NCI-H510A (cell line): ENCODE data around the gene FBXW11.
"Not testable (repeated sequence)": the region's sequence is repeated elsewhere in the genome, so short reads cannot be mapped to it uniquely, and the experiment has no call there.

ENCODE experiments used
- DNase-seq: peaks from one replicate; lab custom pipeline; 2025; lab: John Stamatoyannopoulos, UW

The FBXW11 gene

DNA sequence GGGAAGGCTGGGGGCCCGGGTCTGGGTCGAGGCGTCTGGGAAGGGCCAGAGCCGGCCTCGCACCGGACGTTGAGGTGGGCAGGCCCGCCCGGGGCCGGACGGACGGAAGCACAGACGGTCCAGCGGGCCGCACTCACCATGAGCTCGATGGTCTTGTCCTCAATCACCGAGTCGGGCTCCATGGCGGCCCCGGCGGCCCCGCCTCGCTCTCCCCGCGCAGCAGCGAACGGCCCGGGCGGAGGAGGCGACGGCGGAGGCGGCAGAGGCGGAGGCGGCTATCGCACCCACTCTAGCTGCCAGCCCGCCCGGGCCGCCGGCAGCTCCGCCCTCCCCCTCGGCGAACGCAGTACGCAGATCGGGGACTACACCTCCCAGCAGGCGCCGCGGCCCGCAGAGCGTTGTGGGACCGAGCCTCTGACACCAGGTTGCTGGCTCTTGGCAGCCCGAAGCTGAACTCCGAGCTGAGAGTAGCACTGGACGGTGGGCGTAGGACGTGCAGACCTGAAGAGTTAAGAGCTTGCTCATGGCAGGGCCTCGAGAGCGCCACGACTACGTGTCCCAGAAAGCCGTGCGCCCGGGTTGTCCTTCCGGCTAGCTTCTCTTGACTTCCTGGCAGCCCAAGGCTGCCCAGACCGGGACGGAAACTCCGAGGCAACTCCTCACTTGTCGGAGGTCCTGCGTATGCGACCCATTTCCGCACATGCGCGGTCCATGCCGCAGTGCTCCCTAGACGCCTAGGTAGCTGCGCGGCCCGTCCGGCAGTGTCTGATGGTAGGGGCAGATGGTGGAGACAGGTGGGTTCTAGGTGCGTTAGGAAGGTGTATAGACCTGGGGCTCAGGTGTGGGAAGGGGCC is at the start of gene FBXW11:
Gene FBXW11 (minus strand): TSS at position 318 of the 854 bp plus-strand sequence. CDS start 136 bp downstream, at position 182.
- peak; percentile 86 for DNase-seq

DNA sequence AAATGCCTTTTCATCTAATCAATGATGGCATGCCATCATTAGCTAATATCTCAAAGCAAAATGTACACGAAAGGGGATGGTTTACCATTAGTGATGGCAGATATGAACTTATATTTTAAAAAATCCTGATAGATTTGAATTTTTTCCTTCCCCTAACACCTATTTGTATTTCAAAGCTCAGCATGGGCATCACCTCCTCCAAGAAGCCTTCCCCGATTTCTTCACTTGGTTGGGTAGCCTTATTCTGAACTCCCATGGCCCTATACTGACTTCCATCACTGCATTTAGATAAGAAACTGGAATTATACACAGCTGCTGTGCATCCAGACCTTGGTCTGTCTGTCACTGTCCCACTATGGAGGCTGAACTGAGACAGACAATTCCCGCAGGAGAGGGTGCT is 49.6 kb upstream of the FBXW11 start:
- no peak for DNase-seq

DNA sequence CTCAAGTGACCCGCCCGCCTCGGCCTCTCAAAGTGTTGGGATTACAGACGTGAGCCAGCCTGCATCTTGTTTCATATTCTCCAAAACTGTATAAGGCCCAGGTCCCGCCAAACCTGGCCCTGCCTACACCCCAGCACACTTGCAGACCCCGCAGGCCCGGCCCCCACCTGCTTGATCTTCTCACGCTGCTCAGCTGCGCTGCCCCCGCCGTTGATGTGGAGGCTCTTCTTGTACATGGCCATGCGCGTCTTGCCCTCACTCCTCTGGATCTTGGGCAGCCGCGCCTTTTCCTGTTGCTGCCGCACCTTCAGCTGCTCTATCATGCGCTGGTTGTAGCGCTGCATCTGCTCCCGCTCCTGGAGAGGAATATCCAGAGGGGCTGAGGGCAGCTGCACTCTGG is 49.0 kb upstream of the FBXW11 start:
- no peak for DNase-seq

DNA sequence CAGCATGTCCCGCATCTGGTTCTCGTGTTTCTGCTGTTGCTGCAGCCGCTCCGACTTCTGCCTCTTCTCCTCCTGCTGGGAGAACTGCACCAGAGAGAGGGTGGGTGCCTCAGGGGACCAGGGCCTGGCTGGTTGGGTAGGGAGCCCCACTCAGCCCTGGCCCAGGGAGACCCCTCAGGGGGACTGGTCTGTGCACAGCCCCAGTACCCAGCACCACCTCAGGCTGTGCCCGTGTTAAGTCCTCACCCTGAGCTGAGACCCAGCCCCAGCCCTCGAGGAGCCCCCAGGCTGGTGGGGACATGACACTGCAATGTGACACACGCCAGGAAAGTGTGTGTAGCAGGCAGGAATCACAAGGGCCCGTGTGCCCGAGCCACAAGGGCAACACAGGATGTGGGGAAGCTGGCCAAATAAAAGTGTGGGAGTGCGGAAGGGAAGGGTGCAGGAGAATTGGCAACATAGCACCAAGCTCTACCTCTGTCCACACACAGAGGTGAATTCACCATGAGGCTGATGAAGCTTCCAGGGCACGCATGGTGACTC is 48.2 kb upstream of the FBXW11 start:
- no peak for DNase-seq

DNA sequence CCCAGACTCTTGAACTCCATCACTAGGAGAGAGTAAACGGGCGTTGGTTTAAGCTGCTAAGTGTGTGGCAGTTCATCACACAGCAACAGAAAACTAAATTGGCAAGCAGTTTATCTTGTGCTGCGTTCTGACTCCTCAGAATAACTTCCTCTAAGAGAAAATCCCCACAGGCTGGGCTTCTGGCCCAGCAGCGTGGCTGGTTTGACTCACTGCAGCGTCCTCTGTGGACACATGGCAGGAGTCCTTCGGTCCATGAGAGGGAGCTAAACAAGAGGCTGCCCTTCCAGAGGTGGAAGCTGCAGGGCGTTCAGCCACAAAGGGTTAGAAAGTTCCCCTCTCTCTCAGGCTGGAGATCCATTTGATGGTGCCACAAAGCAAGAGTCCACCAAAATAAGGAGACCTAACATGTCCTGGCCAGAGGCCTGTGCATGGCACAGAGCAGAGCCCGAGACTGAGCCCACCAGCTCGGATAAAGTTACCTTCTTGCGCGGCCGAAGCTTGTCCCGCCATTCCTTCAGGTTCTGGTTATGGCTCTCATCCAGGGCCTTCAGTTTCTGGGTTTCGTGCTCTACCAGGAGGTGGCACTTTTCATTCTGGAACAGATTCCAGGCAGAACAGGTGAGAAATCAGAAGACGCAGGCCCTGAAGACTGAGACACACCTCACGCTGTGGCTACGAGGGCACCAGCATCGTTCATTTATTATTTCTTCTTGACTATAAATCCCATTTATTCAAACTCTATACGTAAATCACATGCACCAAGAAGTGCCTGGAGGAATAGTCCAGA is 46.2 kb upstream of the FBXW11 start:
- DNase-seq = no peak

DNA sequence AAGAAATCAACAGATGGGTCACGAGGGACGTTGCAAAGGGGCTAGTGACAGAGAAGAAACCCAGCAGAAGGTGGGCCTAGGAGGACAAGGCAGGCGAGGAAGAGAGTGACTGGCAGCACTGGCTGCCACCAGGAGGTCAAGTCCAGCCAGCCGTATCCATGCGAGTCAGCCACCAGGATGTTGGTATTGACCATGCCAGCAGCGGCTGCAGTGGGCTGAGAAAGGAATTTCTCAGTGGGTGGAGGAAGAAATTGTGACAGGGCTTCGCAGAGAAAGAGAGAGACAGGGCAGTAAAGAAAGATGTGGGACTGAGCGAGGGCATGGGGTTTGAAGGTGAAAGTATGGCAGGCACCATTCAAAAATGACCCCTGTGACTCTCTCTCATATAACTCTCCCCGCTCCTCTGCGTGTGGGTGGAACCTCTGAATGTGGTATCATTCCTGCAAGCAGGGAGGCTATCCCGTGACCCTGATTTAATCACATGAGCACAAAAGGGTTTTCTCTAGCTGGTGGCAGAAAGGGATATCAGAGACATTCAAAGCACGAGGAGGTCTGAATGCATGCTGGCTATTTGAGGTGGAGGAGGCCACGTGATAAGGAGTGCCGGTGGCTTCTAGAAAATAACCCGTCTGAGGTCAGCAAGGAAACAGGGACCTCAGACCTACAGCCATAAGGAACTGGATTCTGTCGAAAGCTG is 45.4 kb upstream of the FBXW11 start:
- no peak for DNase-seq

DNA sequence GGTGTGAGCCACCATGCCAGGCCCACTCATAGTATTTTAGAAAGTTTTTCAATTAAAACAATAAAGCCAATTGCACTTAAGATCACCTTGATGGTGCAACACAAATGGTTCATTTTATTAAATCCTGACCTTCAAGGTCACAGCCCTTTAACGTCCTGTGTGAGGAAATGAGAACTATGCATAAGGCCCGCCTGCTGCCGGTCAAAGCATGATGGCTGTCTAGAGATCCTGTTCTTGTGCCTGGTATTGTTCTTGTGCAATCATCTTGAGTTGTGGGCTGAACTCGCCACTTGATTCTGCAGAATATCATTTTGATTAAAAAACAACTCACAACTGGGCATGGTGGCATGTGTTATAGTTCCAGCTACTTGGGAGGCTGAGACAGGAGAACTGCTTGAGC is 43.6 kb upstream of the FBXW11 start:
- no peak for DNase-seq

DNA sequence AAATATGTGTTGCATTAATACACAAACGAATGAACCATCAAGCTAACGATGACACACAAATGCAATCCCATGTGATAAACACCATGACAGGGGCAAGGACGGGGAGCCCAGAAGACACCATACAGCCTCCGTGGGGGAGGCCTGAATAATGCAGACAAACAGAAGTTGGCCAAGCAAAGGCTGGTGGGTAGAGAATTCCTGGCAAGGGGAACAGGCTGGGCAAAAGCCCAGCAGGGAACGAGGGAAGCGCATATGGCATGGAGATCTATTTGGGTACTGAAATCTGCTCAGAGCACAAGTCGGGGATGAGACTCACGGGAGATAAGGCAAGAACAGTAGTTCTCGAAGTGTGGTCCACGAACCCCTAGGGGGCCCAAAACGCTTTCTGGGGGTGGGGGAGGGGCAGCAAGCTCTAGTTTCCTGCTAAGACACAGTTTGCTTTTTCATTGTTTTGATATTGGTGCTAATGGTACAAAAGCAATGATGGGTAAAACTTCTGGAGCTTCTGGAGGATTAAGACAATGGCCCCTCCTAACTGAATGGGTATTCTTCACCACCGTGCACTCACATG is 42.9 kb upstream of the FBXW11 start:
- no peak for DNase-seq

DNA sequence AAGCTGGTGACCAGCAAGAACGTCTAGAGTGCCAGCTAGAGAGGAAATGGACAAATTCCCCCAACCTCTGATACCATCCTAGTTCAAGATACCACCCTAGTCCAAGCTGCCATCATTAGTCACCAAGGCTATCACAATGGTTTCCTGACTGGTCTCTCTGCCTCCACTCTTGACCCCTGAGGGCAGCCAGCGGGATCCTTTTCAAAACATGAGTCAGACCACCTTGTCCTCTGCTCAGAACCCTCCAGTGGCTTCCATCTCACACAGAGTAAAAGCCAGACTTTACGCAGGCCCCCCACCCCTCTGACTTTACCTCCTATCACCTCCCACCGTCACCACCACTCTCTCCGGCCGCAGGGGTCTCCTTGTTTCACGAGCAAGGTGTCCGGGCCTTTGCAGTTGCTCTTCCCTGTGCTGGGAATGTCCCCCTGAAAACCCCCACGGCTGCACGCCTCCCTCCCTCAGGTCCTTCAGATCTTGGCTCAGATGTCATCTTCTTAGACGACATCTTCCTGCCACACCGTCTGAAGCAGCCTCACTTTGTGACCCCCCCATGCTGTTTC is 42.2 kb upstream of the FBXW11 start:
- DNase-seq = no peak

DNA sequence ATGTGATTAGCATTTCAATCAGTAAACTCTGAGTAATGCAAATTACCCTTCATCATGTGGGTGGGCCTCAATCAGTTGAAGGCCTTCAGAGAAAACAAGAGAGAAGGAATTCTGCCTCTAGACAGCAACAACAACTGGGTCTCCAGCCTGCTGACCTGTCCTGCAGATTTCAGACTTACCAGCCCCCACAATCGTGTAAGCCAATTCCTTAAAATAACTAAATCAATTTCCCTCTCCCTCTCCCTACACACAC is 41.7 kb upstream of the FBXW11 start:
- no peak for DNase-seq

DNA sequence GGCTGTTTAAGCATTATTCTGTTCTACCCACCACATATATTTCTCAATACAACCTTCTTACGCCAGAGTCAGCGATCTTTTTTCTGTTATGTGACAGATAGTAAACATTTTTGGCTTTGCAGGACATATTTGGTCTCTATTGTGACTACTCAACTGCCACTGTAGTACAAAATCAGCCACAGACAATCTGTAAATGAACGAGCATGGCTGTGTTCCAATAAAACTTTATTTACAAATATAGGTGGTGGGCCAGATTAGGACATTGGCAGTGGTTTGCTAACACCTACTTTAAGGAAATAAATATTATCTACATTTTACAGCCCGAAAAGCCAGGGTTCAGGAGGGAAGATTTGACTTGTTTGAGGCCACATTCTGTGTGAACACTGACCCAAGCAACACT is 40.2 kb upstream of the FBXW11 start:
- DNase-seq = no peak

DNA sequence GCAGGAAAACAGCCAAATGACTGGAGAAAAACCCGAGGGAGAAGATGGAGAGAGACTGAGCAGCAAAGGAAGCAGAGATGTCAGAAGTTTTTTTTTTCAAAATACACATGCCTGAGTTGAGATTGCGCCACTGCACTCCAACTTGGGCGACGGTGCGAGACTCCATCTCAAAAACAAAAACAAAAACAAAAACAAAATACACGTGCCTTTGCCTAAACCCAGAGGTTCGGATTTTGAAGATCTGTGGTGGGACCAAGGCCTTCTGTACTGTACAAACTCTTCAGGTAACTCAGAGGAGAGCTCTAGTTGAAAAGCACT is 38.8 kb upstream of the FBXW11 start:
- no peak for DNase-seq

DNA sequence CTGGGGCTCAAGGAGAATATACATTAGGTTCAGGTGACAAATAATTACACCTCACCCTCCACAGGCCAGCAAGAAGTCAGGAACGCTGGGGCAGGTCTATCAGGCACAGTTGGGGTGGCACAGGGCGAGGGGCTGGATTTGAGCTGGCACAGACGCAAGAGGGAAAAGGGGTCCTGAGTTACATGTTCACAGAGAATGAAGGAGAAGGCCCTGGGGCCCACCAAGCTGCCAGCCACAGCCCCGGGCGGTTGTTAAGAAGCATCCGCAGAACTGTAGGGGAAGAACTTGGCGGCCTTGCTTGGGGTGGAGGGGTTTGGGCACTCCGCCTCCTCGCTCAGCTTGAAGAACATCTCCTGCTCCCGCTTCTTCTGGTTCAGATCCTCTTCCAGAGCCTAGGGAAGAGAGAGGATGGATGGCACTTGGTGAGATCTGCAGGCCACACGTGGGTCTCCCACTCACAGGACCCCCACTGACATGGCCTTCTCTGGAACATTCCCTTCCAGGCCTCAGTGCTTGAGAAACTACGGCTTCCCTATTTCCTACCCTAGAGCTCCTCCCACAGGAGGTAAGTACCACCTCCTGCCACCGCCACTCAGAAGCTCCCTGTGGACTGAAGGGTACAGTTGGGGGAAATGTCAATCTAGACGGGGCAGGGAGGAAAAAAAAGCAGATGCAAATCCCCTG is 38.3 kb upstream of the FBXW11 start:
- DNase-seq = no peak

DNA sequence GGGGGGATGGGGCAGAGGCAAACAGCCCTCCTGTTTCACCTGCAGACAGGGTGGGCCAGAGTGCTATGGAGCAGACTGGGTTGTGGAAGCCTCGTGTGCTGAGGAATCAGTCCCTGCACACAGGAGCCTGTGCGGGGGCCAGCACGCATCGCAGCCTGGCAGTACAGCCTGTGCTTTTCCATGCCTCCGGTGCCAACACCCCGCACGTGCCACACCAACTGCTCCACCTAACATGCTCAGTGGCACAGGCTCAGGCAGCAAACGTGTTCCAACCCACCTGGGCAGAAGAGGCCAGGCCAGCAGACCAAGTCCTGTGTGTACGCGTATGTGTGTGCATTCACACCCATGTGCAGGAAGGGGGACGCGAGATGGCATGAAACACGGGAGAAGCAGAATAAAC is 37.4 kb upstream of the FBXW11 start:
- DNase-seq = no peak

DNA sequence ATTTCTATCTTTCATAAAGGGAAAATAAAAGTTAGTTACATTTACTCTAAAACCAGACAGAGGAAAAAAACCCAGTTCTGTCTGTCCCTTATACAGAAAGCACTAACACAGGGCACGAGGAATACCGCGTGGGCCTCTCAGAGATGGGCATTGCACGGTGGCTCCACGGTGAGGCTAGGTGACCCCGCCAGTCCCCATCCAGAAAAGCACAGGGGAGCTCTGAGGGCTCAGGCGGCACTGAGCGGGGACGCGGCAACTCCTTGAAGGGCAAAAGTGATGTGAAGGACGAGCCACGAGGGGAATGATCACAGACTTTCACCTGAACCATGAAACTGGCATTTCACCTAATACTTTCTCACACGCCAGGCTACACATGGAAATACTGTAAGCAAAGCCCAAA is 35.7 kb upstream of the FBXW11 start:
- no peak for DNase-seq

DNA sequence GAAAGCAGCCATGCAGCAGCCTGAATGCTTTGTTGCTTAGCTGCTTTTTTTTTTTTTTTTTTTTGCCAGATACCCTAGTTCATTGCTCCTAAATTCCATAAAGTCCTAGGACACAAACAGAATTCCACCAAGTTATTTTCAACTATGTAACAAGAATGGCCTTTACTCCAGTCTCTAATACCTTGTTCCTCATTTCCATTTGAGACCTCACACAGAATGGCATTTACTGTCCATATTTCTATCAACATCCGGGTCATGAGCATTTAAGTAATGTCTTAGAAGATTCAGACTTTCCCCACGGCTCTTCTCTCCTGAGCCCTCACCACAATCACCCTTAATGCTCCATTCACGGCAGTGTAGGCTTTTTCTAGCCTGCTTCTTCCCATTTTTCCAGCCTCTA is 31.7 kb upstream of the FBXW11 start:
- DNase-seq = no peak

DNA sequence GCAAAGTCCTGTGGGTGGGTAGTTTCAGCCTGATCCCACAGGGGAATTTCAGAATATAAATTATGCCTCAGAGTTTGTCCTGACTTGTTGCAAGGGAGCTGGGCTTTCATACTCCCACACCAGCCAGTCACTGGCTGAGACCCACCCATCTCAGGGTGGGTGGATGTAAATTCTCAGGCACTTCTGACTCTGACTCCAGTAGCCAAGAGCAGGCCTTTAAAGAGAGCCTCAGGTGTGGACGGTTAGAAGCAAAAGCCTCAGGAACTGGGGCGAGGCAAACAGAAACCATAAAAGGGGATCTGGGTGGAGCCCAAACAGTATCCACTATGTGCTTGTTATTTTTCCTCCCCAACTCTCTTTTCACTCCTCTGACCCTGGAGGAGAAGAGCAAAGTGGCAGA is 28.6 kb upstream of the FBXW11 start:
- no peak for DNase-seq

DNA sequence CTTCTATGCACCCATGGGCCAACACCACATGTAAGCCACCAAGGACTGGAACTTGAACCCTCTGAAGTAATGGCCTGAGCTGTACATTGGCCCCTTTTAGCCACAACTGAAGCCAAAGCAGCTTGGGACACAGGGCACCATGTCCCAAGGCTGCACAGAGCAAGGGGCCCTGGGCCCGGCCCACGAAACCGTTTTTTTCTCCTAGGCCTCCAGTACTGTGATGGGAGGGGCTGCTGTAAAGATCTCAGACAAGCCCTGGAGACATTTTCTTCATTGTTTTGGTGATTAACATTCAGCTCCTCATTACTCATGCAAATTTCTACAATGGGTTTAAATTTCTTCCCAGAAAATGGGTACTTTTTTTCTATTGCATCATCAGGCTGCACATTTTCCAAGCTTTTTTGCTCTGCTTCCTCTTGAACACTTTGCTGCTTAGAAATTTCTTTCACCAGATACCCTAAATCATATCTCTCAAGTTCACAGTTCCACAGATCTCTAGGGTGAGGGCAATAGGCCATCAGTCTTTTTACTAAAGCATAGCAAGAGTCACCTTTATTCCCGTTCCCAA is 25.5 kb upstream of the FBXW11 start:
- DNase-seq = no peak

DNA sequence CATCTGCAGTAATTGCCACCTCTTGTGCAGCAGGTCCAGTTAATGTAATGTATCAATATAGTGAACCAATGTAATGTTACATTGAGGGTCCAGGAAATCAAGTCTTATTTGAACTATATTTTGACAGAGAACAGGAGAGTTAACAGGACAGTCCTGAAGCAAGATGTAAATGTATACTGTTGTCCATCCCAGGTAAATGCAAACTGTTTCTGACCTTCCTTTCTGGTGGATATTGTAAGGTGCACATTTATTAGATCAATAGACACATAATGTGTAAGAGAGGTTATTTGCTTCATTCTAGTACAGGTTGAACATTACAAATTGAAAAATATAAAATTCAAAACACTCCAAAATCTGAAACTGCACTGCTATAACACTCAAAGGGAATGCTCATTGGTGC is 23.4 kb upstream of the FBXW11 start:
- DNase-seq = no peak

DNA sequence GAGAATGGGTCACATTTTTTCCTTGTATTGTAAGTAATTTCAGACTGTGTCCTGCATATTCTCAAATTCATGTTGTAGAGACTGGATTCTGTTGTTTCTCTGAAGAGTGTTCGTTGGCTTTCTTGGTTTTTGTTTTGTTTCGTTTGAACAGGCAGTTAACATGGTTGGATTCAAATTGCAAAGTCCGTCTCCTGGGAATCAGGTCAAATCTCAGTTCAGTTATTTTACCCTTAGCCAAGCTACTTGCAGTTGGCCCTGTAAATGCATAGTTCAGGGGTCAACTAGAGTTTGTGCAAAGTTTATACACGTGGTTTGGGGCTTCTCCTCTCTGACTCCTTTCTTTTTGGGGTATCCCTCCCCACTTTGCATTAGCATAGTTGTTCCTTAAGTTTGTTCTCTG is 21.7 kb upstream of the FBXW11 start:
- DNase-seq = no peak

DNA sequence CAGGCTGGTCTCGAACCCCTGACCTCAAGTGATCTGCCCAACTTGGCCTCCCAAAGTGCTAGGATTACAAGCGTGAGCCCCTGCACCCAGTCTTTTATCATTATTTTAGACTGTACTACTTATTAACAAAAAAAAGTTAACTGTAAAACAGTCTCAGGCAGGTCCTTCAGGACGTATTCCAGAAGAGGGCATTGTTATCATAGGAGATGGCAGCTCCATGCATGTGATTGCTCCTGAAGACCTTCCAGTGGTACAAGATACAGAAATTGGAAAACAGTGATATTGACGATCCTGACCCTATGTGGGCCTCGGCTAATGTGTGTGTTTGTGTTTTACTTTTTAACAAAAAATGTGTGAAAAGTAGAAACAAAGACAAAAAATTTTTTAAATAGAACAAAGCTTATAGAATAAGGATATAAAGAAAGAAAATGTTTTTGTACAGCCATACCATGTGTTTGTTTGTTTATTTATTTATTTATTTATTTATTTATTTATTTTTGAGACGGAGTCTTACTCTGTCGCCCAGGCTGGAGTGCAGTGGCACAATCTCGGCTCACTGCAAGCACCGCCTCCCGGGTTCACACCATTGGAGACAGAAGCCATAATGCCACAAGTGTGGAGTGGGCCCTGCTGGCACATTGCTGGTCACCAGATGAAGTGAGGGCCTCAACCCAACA is 13.8 kb upstream of the FBXW11 start:
- DNase-seq = not testable (repeated sequence)
